WTC11 (cell line): Measurements from ENCODE around the gene MYL7.

Experiments used
- ATF1 ChIP-seq: sonication (generic); formaldehyde crosslinking; IDR thresholded peaks from 2 replicates; pipeline ENCODE4 v1.8.1; 2023; ENCODE audit warnings: mild to moderate bottlenecking, moderate library complexity, missing genetic modification reagents
- ATF3 ChIP-seq: sonication (generic); formaldehyde crosslinking; conservative IDR thresholded peaks from 2 replicates; pipeline ENCODE4 v1.8.1; 2022; ENCODE audit warnings: mild to moderate bottlenecking, missing genetic modification reagents
- CTCF ChIP-seq: fragments of 200-600 bp; IDR thresholded peaks from 2 replicates; pipeline ENCODE4 v1.8.0; 2022; ENCODE audit warnings: antibody characterized with exemption
- MAX ChIP-seq: sonication (generic); formaldehyde crosslinking; IDR thresholded peaks from 2 replicates; pipeline ENCODE4 v1.8.0; 2022; ENCODE audit warnings: mild to moderate bottlenecking, missing genetic modification reagents
- MXD4 ChIP-seq: fragments of 250-450 bp; sonication (Bioruptor Pico); IDR thresholded peaks from 2 replicates; pipeline ENCODE4 v1.8.0; 2021; ENCODE audit warnings: mild to moderate bottlenecking, moderate library complexity, borderline replicate concordance
- PRRX2 ChIP-seq: fragments of 250-450 bp; sonication (Bioruptor Pico); IDR thresholded peaks from 2 replicates; pipeline ENCODE4 v1.8.0; 2021; ENCODE audit warnings: mild to moderate bottlenecking
- USF1 ChIP-seq: sonication (generic); formaldehyde crosslinking; IDR thresholded peaks from 2 replicates; pipeline ENCODE4 v1.8.0; 2022; ENCODE audit warnings: mild to moderate bottlenecking, missing genetic modification reagents
- ZBTB43 ChIP-seq: sonication (generic); formaldehyde crosslinking; IDR thresholded peaks from 2 replicates; pipeline ENCODE4 v1.8.1; 2023; ENCODE audit warnings: mild to moderate bottlenecking, missing genetic modification reagents
- ZNF263 ChIP-seq: sonication (generic); formaldehyde crosslinking; IDR thresholded peaks from 2 replicates; pipeline ENCODE4 v1.8.1; 2022; ENCODE audit warnings: low read depth, mild to moderate bottlenecking, moderate library complexity, missing genetic modification reagents
- ZNF423 ChIP-seq: fragments of 250-450 bp; sonication (Bioruptor Pico); IDR thresholded peaks from 2 replicates; pipeline ENCODE4 v2.1.2; 2022; ENCODE audit warnings: mild to moderate bottlenecking, moderate library complexity
- ZNF425 ChIP-seq: fragments of 250-450 bp; sonication (Bioruptor Pico); conservative IDR thresholded peaks from 2 replicates; pipeline ENCODE4 v1.9.0; 2021; ENCODE audit warnings: mild to moderate bottlenecking
- ZNF671 ChIP-seq: fragments of 250-450 bp; sonication (Bioruptor Pico); IDR thresholded peaks from 2 replicates; pipeline ENCODE4 v1.8.0; 2021; ENCODE audit warnings: mild to moderate bottlenecking

GRCh38 chr7:44103923-44104859 is 36.9 kb downstream of the MYL7 start, which contains the start of gene AEBP1:
- TF ChIP-seq ZNF671 (CRISPR knock-in tag), result no peak
- TF ChIP-seq CTCF, result no peak
- TF ChIP-seq ZNF423, result no peak
- no peak for TF ChIP-seq ZNF425
- TF ChIP-seq ATF1 (CRISPR knock-in tag), result no peak
- TF ChIP-seq USF1 (CRISPR knock-in tag), result no peak
- no peak for TF ChIP-seq ZNF263 (CRISPR knock-in tag)
- no peak for TF ChIP-seq ZBTB43
- TF ChIP-seq ATF3 (CRISPR knock-in tag), result no peak
- no peak for TF ChIP-seq MAX (CRISPR knock-in tag)
- no peak for TF ChIP-seq MXD4 (CRISPR knock-in tag)
- no peak for TF ChIP-seq PRRX2 (CRISPR knock-in tag)
